NCI-H1930 (cell line): ENCODE data around the gene C3.
"Not testable (repeated sequence)": the region's sequence is repeated elsewhere in the genome, so short reads cannot be mapped to it uniquely, and the experiment has no call there.

ENCODE experiments used
- DNase-seq, 2 experiments: peaks; one replicate each; lab custom pipeline; 2025; lab: John Stamatoyannopoulos, UW

Gene C3

DNA sequence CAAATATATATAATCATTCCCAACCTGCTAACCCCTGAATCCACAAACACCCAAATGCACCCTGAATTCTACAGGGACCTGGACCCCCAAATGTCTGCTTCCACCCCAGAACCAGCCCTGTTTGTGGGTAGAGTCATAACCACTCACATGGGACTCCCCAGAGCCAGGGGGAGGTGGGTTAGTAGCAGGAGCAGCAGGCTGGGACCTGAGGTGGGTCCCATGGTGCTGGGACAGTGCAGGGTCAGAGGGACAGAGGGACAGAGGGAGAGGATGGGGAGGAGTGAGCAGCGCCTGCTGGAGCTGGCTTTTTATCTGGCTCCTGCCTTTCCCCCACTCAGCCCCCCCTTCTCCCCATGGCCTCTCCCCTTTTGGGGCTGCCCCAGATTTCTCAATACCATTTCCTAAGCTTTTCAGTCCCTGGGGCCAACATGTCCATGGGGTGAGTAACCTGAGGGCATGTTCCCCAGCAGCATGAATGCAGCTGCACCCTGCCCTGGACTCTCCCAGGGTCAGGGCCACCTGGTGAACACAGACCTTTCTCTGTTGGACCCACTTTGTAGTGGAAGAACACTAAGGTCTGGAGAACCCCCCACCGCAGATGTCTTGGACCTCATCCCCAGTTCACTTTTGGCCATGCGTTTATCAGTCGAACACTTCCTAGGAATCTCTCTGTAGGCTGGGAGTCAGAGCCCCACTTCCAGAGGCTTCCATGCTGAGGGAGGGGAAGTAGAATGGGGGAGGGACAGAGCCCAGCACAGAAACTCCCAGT, at the start of gene C3:
TSS of gene C3 (minus strand) at position 282 of the 769 bp plus-strand sequence. CDS start at position 221, 61 bp downstream.
- no peak for DNase-seq

GRCh38 chr19:6769006-6769619, 48.7 kb upstream of the C3 start:
- DNase-seq, result no peak

- DNase-seq, result no peak
These were observed 47.9 kb upstream of the C3 start for GRCh38 chr19:6768236-6768785.

GRCh38 chr19:6767357-6768235, 47.1 kb upstream of the C3 start, which contains the start of gene SH2D3A:
Gene SH2D3A, minus strand, starts transcription at chr19:6767435. Its CDS starts 3,687 bp downstream, at chr19:6763748.
- DNase-seq, result peak; percentile 11 to 21

DNA sequence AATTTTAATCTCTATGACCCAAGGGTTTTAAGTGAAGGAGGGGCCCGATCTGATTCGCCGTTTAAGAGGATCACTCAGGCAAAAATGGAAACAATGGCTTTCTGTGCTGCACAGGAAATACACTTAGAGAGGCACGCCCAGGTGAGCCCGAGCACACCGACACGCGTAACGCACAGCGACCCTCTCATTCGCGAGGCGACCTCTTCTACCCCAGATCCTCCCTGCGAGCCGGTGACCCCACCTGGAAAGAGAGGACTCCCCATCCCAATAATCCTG, 46.6 kb upstream of the C3 start:
- no peak for DNase-seq

- DNase-seq, result no peak
These were observed 46.1 kb upstream of the C3 start for GRCh38 chr19:6766357-6767080.

- DNase-seq, result no peak
These were observed 45.4 kb upstream of the C3 start for GRCh38 chr19:6765738-6766356.

GRCh38 chr19:6762253-6762797, 41.9 kb upstream of the C3 start:
- not testable (repeated sequence) for DNase-seq

DNA sequence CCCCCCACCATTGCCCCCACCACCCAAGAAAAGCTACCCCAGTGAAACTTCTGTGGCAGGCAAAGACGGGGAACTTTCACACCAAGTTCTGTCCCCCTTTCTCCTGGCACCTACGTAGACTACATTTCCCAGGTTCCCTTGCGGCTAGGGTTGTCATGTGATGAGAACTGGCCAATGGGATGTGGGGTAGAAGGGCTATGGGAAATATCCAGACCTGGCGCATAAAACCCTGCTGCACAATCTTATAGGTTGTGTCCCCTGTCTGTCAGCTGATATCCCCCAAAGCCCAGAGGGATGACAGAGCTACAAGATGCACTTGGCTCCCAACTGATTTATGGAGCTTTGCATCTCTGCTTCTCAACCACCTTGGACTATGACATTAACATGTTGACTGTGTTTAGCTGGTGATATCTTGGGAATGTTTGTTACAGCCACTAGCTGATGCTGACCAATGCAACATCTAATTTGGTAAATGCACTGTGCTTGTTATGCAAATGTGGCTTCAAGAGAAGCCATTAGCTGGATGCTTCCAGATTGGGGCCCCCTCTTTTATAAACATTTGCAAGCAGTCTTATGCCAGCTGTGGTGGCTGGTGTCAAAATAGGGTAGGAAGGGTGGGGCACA, 40.7 kb upstream of the C3 start:
- DNase-seq, result peak; percentile 33 to 48

- no peak for DNase-seq
These were observed 40.2 kb upstream of the C3 start for GRCh38 chr19:6760606-6761005.

DNA sequence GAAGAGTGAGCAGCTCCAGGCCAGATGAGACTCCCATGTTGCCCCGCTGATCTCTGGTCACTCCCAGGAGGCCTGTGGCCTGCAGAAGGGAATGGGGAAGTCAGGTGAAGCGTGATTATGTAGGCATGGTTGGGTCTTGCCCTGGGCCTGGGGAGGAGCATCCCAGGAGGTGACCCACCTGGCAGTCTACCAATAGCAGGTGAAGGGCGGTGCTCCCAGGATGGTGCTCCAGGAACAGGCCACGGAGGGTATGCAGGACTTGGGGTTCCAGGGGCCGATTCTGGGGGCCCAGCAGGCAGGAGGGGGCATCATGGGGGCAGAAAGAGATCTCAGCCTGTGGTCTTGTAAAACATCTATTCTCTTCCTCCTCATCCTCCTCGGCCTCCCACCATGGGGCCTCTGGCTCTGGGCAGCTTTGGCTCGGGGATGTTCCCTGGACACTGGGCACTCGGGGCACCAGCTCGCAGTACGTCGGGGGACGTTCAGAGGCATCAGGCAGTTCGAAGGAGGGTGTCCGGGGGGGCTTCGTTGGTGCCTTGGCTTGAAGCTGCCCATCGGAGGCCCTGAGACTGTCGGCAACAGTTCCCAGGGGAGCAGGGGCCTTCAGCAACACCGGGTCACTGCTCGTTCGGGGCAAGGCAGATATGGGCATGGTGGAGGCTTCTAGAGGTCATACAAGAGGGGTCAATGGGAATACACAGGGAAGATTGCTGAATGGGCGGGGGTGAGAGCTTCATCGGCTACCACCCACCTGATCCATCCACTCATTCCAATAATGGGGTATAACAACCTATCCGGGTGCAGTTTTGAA, 34.4 kb upstream of the C3 start:
- DNase-seq, result no peak

DNA sequence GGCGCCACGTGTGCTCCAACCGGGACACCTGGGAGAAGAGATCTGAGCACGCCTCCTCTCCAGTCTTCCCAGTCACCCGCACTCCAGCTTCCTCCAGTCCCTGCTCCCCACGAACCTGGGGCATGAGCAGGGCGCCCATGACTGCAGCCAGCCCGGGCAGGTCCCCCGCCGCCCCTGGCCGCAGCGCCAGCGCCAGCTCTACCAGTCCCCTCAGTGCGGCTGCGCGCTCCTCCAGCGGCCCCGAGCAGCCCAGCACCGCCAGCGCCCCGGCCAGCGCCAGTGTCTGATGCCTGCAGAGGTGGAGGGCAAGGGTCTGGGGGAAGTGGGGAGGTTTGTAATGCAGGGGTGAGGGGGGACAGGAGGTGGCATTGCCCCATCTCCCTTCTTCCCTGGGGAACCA, 33.7 kb upstream of the C3 start:
- DNase-seq, result no peak

DNA sequence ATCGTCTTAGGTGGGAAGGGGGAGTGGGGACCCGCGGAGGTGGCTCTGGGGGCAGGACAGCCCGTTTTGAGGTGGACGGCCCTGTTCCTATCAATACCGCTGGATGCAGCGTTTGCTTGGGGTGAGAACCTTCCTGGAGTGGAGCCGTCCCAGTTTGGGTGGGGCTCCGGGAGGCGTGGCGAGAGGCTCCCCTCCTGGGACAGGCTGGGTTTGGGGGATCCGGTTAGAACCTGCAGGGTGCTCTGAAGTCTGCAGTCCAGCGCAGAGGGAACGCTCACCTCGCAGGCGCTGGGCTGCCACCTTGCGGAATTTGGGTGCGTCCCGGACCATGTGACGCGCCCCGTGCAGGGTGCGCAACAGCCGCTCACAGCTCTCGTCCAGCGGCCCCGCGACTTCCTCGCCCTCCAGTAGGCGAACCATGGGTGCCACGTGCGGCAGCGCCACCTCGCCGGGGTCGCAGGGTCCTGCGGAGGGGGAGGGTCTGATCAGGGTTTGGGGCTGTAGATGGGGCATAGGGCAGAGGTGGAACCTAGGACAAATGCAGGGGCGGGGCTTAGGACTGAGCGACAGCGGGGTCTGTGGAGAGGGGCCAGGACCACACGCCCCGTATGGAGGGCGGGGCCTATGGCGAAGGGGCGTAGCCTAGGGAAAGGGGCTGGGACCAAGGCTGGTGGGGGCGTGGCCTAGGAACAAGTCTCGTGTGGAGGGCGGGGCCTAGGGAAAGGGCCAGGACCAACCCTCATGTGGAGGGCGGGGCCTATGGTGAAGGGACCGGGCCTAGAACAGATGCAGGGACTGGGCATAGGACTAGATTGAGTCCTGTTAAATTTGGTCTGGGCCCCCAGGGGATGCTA, 33.0 kb upstream of the C3 start:
- no peak for DNase-seq

GRCh38 chr19:6752256-6753177, 32.1 kb upstream of the C3 start:
- no peak for DNase-seq

DNA sequence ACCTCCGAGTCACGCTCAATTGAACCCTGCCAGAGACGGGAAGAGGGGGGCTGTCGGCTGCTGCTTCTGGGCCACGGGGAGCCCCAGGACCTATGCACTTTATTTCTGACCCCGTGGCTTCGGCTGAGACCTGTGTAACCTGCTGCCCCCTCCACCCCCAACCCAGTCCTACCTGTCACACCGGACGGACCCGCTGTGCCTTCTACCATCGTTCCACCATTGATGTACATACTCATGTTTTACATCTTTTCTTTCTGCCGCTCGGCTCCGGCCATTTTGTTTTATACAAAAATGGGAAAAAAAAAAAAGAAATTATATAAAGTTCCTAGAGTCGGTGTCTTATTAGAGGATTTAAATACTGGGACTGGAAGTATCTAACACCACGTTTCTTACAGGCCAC, 30.7 kb upstream of the C3 start:
- no peak for DNase-seq

DNA sequence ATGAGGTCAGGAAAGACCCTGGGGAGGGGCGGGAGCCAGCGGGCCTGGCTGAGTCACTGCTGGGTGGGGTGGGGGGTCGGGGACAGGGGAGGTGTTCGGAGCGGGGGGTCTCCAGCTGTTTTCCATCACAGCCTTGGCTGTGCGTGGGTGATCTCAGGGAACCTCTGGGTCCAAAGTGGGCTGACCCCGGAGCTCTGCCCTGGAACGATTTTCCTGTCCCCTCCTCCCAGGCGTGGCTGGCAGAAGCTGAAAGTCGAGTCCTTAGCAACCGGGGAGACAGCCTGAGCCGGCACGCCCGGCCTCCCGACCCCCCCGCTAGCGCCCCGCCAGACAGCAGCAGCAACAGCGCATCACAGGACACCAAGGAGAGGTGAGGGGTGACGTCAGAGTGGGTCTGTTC, 29.6 kb upstream of the C3 start:
- DNase-seq, result no peak

- not testable (repeated sequence) for DNase-seq
These were observed 28.1 kb upstream of the C3 start for GRCh38 chr19:6748543-6748942.

GRCh38 chr19:6745965-6746364, 25.5 kb upstream of the C3 start:
- DNase-seq, result no peak
